SIG-M5 treated with dmso at 0.1 percent for 504 hours (cell line): ENCODE measurements around the gene CCDC187.

Experiments used
- DNase-seq: peaks from one replicate; lab custom pipeline; 2025; ENCODE audit not compliant: unreplicated experiment; lab: John Stamatoyannopoulos, UW

Gene CCDC187

DNA sequence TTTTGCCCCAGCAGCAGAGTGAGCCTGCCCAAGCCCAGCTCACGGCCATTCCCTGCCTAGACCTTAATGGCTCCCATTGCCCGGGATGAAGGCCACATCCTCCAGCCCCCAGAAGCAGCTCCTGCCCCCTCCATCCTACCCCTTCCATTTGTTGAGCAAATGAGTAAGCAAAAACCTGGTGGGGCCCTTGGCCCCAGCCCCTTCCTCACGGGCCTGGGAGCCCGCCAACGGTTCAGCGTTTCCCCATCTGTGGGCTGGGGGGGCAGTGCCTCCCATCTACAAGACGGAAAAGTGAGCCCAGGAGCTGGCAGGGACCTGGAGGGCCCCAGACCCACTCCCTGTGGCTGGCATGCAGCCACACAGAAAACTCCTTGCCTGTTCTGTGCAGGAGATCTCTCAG, 4.4 kb downstream of the CCDC187 start:
- DNase-seq: no peak

DNA sequence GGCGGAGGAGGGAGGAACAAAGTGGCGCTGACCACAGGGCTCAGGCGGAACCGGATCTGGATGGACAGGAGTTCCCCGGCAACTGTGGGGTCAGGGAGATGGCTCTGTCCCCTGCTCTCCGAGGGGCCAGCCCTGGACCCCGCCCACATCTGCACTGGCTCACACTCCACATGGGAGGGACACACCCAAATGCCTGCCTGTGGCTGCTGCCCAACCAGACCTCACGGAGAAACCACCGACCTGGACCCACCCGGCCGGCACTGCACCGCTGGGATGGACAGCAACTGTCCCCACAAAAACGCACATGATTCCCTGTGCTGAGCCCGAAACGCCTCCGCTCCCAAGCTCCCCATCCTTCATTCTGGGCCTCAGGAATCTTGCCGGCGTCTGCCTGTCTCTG, 4.8 kb downstream of the CCDC187 start:
- DNase-seq: no peak

DNA sequence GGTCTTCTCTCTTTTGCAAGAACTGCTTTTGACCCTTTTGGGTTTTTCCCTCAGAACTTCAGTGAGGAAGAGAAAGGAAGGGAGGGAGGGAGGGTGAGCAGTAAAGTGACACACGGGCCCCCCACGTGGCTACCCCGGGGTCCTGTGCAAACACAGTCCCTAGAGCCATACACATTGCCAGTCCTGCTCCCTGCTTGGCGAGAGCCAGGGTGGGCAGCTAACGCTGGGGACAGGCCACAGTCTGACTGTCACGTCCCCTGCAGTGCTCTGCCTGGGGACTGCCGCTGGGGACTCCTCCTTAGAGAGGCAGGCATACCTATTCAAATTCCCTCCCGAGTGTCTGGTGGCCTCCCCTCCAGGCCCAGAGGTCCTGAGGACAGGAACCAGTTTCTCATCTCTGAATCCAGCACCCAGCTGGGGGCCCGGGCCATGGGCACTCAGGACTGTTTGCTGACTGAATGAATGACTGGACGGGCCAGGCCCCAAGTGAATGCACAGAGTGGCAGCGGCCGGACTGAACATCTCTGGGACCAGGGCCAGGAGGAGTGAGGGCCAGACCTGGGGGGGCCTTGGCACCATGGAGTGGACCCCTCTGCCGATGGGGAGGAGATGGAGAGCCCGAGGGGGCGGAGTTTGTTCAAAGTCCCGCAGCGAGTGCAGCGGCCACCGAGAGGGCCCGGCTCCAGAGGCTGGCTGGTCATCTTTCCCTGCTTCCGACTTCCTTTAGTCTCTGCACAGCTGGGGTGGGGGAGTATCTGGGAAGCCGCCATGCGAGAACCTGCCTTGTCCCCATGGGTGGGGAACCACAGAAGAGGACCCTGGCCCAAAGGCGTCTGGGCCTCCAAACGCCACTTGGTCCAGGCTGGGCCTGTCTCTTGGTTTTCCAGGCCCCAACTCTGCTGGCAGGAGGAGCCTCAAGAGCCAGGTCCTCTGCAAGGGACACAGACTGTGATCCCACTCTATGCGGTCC, 5.8 kb downstream of the CCDC187 start:
- no peak for DNase-seq

DNA sequence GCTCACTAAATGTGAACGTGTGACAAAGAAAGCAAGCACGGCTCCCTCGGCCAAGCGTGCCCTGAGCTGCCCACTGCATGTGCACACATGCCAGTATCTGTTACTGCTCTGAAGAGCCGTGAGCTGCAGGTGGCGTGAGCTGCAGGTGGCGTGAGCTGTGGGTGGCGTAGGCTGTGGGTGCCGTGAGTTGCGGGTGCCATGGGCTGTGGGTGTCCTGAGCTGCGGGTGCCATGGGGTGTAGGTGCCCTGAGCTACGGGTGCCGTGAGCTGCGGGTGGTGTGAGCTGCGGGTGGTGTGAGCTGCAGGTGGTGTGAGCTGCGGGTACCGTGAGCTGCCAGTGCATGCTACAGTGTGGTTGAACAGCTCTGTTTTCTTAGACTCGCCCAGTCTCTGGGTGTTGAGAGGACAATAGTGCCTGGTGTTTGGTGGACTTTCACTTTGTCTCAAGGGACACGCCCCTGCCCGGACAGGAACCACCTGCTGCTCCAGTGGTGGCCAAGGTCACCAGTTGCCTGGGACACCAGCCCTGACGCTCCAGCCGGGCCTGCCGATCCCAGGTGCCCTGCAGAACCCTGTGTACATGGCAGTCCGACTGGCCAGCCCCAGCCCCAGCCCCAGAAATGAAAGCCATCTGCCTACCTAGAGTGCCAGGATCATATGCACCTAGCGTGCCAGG, 6.7 kb downstream of the CCDC187 start:
- no peak for DNase-seq

DNA sequence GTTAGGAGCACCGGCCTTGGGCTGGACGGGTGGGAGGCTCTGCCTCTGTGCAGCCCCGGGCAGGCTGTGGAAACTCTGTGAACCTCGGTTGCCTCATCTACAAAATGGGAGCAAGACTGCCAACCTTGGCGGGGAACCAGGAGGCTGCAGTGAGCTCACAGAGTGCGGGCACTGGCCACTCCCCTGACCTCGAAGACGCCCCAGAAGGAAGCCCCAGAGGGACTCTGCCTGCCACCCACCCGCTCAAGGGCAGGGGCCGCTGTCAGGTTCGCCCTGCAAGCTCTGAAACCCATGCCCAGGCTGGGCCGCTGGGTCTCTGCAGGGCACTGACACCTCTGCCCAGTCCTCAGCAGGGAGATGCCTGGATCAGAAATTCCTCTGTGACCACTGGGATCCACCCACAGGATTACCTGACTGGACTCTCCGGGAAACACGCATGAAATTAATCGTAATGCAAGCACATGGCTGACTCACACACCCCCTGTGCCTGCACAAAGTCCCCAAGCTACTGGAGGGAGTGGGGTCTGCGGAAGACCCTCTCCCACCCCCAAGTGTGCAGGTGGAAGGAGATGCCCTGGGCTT, 7.4 kb downstream of the CCDC187 start:
- no peak for DNase-seq

DNA sequence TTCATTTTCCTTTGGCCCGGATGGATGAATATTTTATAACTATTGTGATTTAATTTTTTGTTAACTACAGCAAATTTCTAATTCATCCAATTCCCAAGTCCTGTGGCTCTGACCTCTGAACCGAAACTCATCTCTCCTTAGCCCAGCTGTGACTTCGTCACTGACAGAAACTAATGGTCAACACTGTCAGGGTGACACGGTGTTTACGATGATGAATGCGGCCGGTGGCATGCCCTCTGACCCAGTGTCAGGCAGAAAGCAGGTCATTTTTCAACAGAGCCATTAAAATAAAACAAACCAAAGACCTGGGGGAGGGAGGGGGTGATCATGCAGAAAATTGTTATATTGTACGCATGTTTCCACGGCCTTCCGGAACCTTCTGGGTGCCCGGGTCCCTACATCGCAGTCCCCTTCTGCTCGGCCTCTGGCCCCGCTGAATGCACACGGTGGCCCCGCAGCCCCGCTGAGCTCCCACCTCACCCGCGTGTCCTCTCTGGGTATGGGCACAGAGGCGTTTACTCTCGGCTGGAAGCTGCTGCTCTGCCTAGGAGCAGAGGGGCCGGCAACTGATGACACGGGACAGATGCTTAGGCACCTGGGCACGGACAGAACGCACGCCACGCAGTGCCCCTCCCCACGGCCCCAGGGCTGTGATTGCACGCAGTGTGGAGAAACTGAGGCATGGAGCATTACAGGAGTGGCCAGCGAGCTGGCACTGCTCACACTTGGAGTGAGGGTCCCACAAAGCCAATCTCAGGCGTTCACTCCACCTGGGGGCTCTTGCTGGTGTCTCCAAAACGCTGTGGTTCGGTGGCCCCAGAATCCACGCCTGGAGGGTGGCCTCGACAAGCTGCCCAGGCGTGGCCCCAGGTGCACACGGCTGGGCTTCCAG, 8.1 kb downstream of the CCDC187 start:
- DNase-seq: no peak

DNA sequence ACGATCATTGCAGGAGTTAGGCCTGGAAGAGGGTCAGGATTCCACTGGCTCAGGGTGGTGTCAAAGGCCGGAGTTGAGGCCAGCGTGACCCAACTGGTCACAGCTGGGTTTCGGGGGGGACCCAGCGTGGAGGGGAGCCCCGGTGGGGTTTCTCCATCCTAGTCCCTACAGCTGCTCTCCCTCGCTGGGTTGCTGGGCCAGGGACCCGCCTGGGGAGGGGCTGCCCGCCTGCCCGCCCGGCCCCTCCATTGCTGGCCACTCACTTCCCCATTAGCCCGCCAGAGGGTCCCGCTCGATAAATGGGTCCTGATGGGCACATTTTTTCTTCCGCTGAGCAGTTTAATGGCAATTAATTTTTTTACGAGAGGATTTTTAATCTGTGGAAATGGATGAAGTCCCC, 8.8 kb downstream of the CCDC187 start:
- DNase-seq: no peak

DNA sequence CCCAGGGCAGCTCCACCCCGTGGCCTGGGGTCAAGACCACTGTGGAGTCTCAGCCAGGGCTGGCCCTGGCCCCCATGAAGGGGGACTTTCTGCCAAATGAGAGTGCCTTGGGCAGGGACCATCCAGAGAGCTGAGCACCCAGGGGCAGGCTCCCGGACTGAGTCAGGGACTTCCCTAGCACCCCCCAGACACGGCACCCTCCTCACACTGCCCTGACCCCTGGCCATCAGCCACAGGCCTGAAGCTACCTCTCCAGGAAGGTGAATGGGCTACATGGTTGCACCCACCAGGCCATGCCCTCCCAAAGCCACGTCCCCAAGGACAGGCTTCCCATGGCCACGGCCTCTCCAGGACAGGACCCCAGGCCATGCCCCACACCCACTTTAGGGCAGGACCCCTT, 9.5 kb downstream of the CCDC187 start:
- no peak for DNase-seq

DNA sequence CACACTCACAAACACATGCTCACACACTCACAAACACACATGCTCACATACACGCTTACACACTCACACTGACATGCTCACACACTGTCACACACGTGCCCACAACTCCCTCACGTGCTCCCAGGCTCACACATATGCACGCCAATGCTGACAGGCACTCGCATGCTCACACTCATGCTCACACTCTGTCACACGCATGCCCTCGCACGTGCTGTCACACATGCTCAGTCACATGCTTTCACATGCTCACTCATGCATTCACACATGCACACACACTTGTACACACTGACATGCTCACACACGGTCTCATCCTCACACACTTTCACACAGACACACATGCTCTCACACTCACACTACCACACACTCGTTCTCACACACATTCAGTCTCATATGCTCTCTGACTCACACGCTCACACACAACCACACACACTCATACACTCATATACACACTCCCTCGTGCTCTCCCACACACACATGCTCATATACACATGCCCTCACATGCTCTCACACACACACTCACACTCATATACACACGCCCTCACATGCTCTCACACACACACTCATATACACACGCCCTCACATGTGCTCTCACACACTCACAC, 10.3 kb downstream of the CCDC187 start:
- DNase-seq: no peak

DNA sequence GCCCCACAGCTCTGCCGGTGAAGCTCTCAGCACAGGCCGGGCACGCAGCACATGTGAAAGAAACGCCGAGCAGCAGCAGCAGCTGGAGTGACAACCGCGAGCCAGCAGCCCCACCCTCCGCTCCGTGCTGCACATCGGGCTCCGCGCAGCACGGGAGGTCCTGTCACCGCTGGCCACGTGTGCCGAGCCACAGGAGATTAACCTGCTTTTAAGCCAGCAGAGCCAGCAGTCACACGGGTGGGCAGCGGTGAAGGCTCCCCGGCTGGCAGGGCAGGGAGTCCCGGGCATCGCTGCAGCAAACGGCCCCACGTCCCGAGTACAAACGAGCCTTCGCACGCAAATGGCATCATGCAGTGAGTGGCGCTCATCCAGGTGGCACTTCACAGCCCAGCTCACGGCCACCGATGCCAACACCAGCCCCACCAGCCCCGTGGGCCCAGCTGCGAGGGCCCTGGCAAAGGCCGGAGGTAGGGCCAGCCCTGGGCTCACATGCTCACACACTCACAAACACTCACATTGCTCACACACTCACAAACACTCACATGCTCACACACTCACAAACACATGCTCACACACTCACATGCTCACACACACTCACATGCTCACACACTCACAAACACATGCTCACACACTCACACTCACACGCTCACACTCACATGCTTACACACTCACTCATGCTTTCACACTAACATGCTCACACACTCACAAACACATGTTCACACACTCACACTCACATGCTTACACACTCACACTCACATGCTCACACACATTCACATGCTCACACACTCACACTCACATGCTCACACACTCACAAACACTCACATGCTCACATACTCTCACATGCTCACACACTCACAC, 11.1 kb downstream of the CCDC187 start:
- DNase-seq: no peak

DNA sequence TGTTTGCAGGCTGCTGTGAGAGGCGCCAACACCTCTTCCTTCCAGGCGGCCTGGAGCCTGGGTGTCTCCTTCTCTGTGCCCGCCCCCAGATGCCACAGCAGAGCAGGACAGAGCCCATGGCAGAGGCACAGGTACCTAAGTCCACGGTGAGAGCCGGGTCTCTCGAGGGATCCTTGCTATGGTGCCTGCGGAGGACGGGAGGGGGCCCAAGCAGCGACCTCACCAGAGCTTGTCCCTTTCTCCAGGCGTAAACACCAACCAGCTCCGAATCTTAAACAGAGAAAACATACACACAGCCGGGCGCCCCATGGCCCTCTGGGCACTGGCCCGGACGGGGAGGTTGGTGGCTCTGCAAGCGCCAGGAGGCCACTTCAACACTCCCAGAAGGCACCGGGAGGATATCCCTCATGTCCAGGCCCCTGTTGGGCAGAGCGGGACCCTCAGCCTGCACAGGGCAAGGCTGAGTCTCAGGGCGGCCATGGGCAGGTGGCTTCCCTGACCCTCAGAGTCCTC, 11.8 kb downstream of the CCDC187 start:
- no peak for DNase-seq

DNA sequence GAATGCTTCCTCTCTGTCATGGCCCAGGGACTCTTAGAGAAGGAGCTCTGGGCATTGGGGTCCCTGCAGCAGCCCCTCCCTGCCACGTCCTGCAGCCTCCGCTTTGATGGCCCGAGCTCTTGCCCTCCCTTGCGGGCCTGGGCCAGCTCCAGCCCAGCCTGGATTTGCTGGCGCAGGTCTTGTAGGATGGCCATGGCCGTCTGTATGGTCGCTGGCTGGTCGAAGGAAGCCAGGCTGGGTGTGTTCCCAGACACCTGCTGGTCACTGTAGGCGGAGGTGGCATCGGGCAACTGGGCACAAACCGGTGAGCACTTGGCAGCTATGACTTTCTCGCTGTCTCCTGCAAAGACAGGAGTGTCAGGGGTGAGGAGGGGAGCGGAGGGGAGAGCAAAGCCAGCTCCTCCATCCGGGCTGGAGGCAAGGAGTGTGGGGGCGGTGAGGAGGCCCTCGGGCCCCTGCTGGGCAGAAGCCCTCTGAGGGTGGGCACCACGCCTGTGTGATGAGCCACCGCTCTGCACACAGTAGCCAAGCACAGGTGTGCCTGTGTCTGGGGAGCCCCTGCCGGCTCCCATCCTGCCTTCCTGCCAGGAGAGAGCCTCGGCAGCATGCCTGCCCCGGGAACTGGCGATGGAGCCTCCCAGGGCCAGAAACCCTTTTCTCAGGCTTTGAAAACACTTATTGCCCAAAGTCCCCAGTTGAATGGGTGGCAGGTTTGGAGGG, 12.4 kb downstream of the CCDC187 start:
- DNase-seq: no peak

DNA sequence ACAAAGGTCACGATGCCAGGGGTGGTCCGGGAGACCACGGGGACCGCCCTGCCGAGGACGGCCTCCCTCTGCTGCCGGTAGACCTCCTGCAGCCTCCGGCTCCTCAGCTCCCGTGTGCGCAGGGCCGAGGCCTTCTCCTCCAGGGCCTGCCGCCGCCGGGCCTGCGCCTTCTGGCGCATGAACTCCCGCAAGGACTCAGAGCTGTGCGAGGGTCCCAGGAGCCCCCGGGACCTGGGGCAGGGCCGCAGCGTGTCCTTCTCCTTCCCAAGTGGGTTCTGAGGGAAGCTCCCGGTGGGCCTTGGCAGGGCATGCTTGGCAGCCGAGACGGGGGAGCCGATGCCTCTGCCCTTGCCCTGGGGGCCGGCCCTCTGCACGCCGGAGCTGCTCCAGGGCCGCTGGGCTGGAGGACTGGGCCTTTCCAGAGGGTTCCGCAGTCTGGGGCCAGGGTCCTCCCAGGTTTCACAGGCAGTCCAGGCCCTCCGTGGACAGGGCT, 13.3 kb downstream of the CCDC187 start:
- no peak for DNase-seq

DNA sequence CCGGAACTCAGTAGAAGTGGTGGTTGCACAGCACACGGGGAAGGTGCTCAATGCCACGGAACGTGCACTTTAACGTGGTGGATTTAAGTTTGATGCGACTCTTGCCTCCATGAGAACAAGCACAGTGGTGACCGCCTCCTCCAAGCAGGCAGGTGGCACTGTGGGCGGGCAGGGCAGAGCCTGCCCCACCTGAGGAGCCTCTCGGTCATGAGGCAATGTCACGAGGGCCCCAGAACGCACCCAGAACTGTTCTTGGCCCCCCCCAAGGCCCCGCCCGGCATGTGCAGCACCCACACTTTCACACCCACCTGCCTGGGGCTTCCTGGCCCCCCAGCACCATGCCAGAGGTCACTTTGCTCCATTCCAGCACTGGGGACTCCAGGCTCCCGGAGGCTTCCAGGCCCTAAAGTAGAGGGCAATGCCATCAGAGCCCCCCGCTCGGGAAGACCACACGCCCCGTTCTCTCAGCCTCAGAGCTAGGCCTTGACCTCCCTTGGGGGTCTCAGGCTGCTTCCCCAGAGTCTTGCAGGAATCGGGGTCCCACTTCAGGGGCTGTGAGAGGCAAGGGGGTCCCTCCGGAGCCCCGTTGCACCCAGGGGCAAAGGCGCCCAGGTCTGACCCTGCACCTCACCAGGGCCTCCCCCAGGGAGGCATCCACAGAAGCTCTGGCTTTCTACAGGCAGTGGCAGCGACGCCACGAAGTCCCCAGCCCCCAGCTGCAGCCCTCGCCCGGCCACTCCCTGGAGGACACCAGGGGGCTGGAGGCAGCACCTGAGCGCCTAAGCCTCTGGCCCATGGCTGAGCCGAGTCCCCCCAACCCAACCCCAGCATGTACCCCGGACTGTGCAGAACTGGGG, 14.0 kb downstream of the CCDC187 start:
- no peak for DNase-seq

DNA sequence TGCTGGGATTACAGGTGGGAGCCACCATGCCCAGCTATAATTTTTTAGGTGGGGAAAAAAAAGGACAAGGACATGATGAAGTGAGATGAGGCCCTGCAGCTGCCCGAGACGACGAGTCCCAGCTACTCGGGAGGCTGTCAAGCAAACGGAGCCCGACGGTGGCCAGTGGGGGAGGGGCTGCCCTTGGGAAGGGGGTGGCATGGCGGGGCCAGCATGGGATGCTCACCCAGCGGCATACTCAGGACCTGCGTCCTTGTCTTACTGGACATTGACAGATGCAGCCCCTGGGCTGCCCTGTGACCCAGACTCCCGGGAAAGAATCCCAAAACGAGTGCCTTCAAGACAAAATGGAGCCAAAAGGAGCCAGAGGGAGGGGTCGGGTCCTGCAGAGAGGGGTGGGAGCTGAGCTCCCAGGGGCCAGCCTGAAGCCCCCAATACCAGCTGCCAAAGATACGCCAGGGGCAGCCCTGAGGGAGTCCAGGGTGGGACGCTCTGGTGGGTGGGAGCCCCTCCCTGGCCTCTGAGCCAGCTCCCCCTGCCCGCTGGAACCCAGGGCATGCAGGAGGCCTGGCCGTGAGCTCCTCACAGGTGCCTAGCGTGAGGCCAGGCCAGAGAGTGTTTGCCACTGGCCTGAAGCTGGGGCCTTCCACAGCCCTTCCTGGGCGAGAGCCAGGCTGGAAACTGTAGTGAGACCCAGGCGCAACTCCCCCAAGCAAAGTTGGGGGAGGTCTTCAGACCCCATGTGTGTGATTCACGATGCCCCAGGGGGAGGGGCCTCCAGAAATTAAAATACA, 15.7 kb downstream of the CCDC187 start:
- DNase-seq: no peak

DNA sequence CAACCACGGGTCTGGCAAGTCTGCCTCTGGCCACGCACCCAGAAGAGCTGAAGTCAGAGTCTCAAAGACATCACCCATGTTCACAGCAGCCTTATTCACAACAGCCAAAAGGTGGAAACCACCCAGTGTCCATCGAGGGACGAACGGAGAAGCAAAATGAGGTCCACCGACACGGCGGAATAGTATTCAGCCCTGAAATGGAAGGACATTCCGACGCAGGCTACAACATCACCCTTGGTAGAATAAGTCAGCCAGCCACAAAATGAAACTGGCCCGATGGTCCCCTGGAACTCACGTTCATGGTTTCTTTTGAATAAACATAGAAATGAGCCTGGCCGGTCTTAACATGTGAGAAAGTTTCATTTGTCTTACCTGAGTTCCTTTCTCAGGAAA, 16.9 kb downstream of the CCDC187 start:
- no peak for DNase-seq
